Nephron progenitor cell (in vitro differentiated cells): ENCODE results near the gene EXT2.

Experiments used
- DNase-seq: peaks from one replicate; pipeline ENCODE4 v3.0.0; 2021
- H3K27ac Mint-ChIP-seq: 2 replicates; pipeline ENCODE4 v1.8.0; 2021; ENCODE audit warnings: mild to moderate bottlenecking, moderate library complexity, mixed read lengths
- H3K27me3 Mint-ChIP-seq: 2 replicates; pipeline ENCODE4 v1.8.0; 2021; ENCODE audit warnings: mild to moderate bottlenecking, low read depth, mixed read lengths; ENCODE audit not compliant: poor library complexity
- H3K36me3 Mint-ChIP-seq: 2 replicates; pipeline ENCODE4 v1.8.0; 2021; ENCODE audit warnings: low read depth, mixed read lengths
- H3K4me1 Mint-ChIP-seq: 2 replicates; pipeline ENCODE4 v1.8.0; 2021; ENCODE audit warnings: mixed read lengths
- H3K4me3 Mint-ChIP-seq: 2 replicates; pipeline ENCODE4 v1.8.0; 2021; ENCODE audit warnings: mild to moderate bottlenecking, moderate library complexity, mixed read lengths
- H3K9me3 Mint-ChIP-seq: 2 replicates; pipeline ENCODE4 v1.8.0; 2021; ENCODE audit warnings: mild to moderate bottlenecking, moderate library complexity, mixed read lengths
- TF ChIP-seq, protein P1 (sequence below): fragments of 200-600 bp; sonication (generic); IDR thresholded peaks from 2 replicates; pipeline ENCODE4 v1.5.0; 2021; ENCODE audit warnings: antibody characterized with exemption

The EXT2 gene

DNA sequence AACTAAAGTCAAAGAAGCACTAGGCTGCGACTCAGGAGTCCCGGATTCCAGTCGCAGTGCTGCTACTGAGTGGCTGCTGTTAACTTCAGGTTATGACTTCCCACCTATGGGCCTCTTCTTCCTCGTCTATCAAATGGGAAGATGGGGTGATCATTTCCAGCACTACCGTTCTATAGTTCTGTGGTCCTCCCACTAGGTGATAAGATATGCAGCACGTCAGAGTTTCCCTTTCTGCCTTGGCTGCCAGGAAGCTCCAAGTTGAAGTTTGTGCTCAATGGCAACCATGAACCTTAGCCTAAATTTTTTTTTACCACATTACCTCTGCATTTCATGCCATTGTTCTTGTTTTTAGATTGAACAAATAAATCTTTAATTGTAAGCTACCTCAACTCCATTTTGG lies 175.8 kb downstream of the EXT2 start:
- H3K4me1 Mint-ChIP-seq, result peaks cover 43% of the 10 kb centered on the region
- no peak overlapping the region for H3K27ac Mint-ChIP-seq
- H3K27me3 Mint-ChIP-seq, result peaks cover 10% of the 10 kb centered on the region
- peaks cover 9% of the 10 kb centered on the region for H3K9me3 Mint-ChIP-seq
- H3K36me3 Mint-ChIP-seq, result peaks cover 15% of the 10 kb centered on the region
- H3K4me3 Mint-ChIP-seq, result no peak overlapping the region
- TF ChIP-seq, protein P1, sequence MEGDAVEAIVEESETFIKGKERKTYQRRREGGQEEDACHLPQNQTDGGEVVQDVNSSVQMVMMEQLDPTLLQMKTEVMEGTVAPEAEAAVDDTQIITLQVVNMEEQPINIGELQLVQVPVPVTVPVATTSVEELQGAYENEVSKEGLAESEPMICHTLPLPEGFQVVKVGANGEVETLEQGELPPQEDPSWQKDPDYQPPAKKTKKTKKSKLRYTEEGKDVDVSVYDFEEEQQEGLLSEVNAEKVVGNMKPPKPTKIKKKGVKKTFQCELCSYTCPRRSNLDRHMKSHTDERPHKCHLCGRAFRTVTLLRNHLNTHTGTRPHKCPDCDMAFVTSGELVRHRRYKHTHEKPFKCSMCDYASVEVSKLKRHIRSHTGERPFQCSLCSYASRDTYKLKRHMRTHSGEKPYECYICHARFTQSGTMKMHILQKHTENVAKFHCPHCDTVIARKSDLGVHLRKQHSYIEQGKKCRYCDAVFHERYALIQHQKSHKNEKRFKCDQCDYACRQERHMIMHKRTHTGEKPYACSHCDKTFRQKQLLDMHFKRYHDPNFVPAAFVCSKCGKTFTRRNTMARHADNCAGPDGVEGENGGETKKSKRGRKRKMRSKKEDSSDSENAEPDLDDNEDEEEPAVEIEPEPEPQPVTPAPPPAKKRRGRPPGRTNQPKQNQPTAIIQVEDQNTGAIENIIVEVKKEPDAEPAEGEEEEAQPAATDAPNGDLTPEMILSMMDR, result no peak
- no peak for DNase-seq

DNA sequence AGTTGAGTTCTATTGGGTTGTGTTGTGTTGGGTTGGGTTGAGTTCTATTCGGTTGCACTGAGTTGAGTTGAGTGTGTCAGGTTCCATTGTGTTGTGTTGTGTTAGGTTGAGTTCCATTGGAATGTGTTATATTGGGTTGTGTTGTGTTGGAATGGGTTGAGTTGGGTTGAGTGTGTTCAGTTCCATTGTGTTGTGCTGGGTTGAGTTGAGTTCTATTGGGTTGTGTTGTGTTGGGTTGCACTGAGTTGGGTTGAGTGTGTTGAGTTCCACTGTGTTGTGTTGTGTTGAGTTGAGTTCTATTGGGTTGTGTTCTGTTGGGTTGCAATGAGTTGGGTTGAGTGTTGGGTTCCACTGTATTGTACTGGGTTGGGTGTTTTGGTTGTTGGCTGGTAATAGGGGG lies 178.9 kb downstream of the EXT2 start:
- Mint-ChIP-seq H3K9me3 (peaks cover 9% of the 10 kb centered on the region), H3K27me3 (peaks cover 17% of the 10 kb centered on the region), H3K4me3 (no peak overlapping the region), H3K36me3 (peaks cover 15% of the 10 kb centered on the region), H3K4me1 (peaks cover 25% of the 10 kb centered on the region), H3K27ac (no peak overlapping the region)
- DNase-seq, result no peak
- TF ChIP-seq, protein P1, result no peak

DNA sequence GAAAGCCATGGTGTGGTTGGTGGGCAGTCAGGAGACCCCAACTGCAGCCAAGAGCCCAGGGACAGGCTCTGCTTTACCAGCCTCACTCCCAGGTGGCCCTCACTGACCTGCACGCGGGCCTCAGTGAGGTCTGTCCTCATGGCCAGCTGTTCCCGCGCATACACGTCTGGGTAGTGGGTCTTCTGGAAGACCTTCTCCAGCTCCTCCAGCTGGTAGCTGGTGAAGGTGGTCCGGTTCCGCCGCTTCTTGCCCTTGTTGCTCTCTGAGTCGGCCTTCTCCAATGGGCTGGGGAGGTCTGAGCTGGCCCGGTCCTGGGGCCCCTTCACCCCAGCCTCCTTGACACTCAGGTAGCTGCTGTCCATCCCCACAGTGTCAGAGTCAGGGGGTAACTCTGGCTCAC lies 179.8 kb downstream of the EXT2 start:
- no peak for DNase-seq
- Mint-ChIP-seq H3K36me3 (peaks cover 15% of the 10 kb centered on the region), H3K4me1 (peaks cover 23% of the 10 kb centered on the region), H3K27ac (no peak overlapping the region), H3K4me3 (no peak overlapping the region), H3K9me3 (peaks cover 9% of the 10 kb centered on the region), H3K27me3 (peaks cover 22% of the 10 kb centered on the region)
- TF ChIP-seq, protein P1, result no peak

DNA sequence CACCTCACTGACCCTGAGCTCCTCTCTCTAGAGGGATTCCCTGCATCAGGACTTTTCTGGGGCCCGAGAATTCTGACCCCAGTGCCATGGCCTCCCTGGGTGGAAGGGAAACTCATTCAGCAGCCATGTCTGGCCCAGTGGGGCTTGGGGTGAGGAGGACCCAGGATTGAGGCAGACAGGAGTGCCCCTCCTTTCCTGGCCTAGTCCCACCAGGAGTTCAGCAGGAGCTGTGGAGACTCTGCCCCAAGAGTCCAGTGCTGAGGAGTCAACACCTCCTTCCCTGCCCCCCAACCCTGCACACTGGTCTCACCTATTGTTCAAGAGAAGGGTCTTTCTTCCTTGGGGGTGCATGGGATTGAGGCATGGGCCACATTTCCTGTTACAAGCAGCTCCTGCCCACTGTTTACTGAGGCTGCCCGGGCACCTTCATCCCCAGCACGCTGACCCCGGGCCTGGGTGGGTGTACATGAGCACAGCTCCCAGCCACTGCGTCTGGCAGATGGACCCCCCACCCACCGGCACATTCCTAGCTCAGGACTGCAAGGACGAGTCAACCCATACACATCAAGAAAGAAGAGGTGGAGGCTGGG lies 180.6 kb downstream of the EXT2 start:
- peaks cover 25% of the 10 kb centered on the region for H3K27me3 Mint-ChIP-seq
- H3K36me3 Mint-ChIP-seq, result peaks cover 19% of the 10 kb centered on the region
- DNase-seq, result no peak
- TF ChIP-seq, protein P1, result no peak
- peaks cover 10% of the 10 kb centered on the region for H3K9me3 Mint-ChIP-seq
- no peak overlapping the region for H3K27ac Mint-ChIP-seq
- no peak overlapping the region for H3K4me3 Mint-ChIP-seq
- H3K4me1 Mint-ChIP-seq, result peaks cover 23% of the 10 kb centered on the region

DNA sequence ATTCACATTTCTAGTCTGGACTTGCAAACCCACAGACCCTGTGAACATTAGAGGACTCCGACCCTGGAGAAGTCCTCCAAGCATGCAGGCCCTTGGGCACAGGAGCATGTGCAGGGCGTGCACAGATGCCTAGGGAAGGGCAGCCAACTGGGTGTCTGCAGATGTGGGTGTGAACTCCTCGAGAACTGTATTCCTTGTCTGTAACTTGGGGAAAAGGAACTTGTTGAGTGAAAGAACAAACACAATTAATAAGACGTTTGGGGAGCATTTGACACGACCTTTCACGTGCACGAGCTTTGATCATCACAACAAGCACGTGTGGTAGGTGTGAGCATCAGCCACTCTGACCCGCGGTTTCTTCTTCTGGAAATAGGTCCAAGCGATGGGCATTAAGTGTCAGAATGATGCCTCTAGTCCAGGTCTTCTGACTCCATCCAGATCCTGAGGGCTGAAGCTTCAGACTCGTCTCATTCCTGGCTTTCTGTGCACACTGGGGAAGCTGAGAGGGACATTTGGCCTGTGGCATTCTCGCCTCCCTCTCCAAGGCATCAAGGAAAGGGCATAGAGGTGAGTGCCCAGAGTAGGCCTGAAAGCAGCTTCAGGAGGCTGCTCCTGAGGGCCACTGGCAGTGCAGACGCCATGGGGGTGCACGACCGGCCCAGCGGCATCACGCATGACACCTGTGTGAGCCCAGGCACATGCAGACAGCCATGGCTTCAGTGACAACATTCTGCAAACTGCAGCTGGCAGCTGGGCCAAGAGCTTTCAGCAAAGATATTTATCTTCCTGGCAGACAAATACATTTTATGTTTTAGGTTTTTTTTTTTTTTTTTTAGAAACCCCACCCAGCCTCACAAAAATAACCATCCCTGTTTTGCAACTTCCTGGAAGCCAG lies 182.0 kb downstream of the EXT2 start:
- no peak overlapping the region for H3K4me3 Mint-ChIP-seq
- H3K36me3 Mint-ChIP-seq, result peaks cover 17% of the 10 kb centered on the region
- H3K4me1 Mint-ChIP-seq, result peaks cover 24% of the 10 kb centered on the region
- TF ChIP-seq, protein P1, result no peak
- DNase-seq, result no peak
- peaks cover 24% of the 10 kb centered on the region for H3K27me3 Mint-ChIP-seq
- peaks cover 17% of the 10 kb centered on the region for H3K9me3 Mint-ChIP-seq
- H3K27ac Mint-ChIP-seq, result no peak overlapping the region
